GM21723 (cell line): ENCODE measurements around the gene CNTN5.
"Not testable (repeated sequence)": the region's sequence is repeated elsewhere in the genome, so short reads cannot be mapped to it uniquely, and the experiment has no call there.

ENCODE experiments used
- ATAC-seq: cut with Tn5 transposase; IDR thresholded peaks from one replicate; pipeline ENCODE4 v1.9.1; 2021; ENCODE audit warnings: mild to moderate bottlenecking, moderate library complexity; ENCODE audit not compliant: unreplicated experiment

Gene CNTN5

DNA sequence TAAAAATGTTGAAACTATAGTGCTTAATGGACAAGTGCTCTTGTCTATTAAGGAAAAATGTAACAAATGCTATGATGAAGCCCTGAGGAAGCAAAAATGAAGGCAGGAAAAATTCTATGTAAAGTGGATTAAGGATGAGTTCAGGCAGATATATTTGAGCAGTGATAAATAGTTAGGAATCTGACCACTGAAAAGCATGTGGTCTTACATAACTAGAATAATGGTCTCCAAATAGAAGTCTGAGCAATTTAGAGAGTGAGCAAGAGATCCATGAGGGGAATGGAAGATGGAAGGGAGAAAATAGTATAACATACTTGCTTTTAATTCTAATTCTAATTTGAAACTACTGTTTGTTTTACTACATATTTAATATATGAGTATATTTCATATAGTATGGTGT, 1155.7 kb downstream of the CNTN5 start:
- no peak for ATAC-seq

DNA sequence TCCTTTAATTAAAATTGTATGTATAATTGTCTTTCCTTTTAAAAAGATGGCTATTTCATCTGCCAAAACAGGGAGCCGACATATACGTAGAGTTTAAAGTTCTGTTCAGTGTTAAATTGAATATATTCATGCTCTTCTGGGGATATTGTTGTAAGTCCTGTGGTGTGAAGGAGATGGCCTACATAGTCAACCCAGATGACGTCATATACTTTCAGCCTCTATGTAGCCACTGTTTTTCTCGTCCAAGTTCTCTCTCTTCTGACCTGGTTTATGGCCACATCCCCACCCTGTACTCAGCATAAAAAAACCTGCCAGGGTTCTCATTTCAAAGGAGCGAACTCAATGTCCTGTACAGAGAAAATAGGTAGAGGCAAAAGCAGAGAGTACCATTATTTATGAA, 1156.9 kb downstream of the CNTN5 start:
- no peak for ATAC-seq

DNA sequence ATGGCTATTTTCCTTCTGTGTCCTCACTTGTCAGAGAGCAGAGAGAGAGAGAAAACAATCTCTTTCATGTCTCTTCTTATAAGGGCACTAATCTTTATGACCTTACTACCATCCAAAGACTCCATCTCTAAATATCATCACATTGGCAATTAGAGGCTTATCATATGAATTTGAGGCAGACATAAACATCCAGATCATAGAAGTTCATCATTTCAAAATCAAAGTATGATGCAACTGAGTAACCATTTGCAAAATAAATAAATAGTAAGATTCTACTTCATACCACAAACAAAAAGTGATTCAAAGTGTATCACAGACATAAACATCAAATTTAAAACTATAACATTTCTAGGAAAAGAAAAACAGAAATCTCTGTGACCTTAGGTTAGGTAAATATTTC, 1161.6 kb downstream of the CNTN5 start:
- no peak for ATAC-seq

DNA sequence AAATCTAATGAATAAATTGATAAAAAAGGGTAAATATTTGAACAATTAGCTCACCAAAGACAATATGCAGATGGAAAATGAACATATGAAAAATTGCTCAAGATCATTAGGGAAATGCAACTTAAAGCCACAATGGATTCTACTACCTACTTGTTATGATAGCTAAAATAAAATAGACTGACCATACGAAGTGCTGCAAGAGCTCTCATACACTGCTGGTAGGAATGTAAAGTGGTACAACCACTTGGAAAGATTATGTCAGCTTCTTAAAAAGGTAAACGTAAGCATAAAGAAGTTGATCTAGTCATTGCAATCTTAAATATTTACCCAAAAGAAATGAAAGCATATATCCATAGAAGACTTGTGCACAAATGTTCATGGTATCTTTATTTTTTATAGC, 1162.2 kb downstream of the CNTN5 start:
- no peak for ATAC-seq

DNA sequence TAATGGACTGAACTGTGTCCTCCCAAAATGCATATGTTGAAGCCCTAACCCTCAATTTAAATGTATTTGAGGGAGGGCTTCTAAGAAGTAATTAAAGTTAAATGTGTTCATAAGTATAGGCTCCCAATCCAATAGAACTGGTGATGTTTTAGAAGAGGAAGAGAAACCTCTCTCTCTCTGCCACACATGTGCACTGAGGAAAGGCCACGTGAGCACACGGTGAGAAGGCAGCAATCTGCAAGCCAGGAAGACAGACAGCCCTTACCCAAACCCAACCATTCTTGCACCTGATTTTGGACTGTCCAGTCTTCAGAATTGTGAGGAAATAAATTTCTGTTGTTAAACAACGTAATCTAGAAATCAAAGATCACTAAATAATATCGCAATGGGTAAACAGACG, 1164.8 kb downstream of the CNTN5 start:
- ATAC-seq = no peak

DNA sequence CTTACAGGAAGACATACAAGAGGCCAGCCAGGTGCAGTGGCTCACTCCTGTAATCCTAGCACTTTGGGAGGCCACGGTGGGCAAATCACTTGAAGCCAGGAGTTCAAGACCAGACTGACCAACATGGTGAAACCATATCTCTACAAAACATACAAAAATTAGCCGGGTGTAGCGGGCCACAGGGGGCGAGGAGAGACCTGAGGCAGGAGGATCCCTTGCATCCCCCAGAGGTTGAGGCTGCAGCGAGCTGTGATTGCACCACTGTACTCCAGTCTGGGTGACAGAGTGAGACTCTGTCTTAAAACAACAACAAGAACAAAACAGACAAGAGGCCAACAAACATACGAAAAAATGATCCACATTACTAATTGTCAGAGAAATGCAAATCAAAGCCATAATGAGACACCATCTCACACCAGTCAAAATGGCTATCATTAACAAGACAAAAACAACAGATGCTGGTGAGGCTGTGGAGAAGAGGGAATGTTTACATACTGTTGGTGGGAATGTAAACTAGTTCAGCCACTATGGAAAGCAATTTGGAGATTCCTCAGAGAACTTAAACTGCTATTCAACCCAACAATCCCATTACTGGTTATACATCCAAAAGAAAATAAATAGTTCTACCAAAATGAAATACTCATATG, 1167.5 kb downstream of the CNTN5 start:
- no peak for ATAC-seq

DNA sequence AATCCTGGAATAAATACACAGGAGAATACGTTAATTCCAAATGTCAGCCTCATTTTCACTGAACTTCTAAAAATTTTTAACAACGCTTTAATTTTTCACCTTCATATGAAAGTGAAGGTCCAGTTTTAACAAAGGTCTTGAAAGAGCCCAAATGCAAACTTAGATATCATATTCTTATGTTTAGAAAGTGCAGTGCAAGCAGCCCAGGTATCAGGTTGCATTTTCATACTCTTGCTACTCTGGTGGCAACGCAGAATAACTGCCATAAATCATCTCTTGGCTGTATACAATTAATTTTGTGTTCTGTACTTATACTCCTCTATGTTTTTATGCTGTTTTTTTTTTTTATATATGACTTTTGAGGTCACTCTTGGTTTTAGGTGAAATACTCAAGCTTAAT, 1169.6 kb downstream of the CNTN5 start:
- no peak for ATAC-seq

DNA sequence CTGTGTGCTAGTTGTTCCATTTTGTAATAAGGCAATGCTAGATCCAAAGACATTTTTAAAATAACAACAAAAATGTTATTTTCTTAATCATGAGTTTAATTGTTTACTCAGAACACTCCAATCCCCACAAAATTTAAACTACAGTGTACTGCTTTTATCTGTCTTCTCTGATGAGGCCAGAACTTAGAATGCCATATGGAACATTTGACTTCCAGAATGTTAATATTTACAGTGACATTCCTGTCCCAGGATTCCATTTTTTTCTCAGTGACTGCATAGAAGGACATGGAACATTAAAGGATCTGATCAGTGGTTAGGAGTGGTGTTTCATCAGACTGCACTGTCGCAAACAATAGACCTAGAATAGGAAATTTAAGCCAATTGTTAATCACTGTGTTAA, 1171.4 kb downstream of the CNTN5 start:
- no peak for ATAC-seq

DNA sequence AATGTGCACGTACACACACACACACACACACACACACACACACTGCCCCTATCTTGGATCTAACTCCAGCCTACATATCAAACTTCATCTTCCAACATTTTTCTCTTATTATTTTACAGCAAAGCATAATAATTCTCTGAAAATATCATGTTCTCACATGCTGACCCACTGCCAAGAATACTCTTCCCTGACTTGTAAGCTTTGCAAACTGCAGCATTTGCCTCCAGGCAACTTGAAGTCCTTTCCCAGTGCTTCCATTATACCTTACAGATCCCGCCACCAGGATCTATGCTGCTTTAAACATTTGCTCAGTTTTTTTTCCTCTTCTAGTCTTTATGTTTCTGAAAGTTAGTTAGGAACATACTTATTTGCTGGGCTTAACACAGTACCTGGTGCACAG, 1183.0 kb downstream of the CNTN5 start:
- no peak for ATAC-seq

DNA sequence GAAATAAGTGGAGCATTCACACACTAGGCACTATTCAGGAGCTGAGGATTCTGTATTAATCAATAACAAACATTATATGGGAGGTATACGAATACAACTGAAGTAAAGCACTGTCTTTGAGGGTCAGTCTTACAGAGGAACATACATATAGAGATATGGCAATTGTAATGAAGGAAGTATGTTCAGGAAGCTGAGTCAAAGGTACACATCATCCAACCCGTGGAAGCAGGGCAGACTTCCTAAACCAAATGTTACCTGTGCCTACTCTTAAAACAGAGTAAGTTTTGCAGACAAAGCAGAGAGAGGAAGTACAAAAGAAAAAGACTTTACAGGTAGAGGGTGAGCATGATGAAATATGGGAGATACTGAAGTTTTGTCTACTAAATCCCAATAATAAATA, 1185.2 kb downstream of the CNTN5 start:
- no peak for ATAC-seq

DNA sequence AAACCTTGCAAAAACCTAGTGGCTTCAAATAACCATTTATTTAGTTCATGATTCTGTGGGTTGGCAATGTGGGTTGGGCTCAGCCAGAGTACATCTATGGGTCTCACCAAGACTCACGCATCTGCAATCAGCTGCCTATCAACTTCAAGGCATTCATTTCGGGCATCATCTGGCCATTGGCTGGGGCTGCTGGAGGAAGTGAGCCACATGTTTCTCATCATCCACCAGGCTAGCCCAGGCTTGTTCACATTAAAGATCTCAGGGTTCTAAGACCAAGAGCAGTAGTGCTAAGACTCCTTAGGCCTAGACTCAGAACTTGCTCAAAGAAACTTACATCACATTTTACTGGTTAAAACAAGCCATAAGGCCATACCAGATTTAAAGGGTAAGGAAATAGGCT, 1187.5 kb downstream of the CNTN5 start:
- no peak for ATAC-seq

DNA sequence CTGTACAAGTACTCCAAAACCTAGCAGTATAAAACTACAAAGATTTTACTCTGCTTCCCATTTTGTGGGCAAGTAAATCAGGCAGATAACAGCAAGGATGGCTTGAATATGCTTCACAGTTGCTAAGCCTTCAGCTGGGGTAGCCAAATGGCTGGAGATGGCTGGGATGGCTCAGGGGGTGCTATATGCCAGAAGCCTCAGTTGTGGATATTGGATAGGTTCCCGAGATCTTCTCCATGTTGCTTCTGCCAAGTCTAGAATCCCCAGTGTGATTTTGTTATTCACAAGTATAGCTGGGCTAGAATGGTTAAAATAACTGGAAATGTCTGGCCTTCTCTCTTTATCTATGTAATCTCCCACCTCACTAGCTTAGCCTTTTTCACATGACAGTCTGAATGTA, 1194.0 kb downstream of the CNTN5 start:
- ATAC-seq = no peak

DNA sequence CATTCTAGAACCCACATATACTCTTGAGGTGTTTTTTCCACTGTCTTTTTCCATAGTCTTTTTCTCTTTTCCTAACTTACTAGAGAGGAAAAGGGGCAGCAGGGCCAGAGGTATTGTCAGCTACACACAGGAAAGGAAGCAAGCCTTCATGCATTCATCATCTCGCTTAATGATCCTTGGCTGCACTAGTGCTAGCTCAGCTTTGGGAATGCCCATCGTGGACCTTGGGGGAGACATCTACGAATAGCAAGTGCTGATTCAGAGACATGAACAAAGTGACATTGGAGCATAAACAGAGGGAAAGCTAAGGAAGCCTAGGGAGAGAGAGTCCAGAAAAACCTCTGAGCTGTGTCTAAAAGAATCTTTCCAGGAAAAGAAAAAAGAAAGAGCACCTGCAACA, 1200.1 kb downstream of the CNTN5 start:
- ATAC-seq = no peak

DNA sequence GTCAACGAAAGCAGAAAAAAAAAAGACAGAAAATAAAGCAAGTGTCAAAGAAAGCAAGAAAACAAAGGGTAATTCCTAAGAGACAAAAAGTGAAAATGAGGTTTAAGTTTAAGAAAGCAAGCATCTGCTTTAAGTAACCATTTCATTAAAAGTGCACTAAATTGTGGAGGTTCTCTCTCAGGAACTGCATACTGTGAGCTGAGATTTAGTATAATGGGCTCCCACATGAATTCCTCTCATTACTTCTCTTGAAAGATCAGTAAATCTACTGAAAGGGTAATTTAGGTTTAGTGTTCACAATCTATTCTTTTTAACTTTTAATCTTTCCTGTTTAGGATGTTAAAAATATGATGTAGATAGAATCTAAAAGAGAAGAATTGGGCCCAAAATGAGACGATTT, 1201.0 kb downstream of the CNTN5 start:
- no peak for ATAC-seq

DNA sequence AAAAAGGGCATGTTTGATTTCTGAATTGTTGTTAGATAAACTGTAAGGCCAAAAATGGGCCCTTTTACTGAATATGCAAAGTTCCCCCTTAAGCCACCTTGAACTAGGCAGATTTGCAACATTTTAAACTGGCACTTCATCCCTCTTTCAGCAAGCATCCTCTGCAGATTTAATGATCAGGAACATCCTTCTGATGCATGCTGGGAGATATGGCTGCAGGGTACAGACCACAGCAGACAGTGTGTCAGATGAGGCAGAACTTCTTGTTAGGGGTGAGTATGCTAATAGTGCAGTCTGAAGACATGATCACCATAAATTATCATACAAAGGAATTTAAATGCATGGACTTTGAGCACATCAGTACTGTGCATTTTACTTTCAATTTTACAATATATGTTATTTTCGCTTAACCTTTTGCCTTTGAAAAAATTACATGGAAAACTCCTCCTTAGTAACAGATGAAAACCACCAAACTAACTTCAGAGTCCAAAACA, 1203.8 kb downstream of the CNTN5 start:
- ATAC-seq = no peak

DNA sequence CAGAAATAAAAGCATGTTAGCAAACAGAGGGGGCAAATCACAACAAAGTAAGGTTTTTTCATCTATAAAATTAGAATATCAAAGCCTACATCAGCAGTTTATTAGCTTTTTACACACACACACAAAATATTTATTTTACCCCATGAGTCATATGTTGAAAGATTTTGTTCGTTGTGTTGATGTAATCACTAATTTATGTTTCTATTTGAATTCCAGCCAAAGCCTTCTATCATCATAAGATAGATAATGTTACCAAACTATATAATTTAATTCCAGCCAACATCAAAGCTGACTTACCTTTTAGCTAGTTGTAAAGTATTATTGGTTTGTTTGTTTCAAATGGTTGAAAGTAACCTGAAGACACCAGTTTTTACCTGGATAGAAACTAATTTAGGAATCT, 1208.3 kb downstream of the CNTN5 start:
- no peak for ATAC-seq

DNA sequence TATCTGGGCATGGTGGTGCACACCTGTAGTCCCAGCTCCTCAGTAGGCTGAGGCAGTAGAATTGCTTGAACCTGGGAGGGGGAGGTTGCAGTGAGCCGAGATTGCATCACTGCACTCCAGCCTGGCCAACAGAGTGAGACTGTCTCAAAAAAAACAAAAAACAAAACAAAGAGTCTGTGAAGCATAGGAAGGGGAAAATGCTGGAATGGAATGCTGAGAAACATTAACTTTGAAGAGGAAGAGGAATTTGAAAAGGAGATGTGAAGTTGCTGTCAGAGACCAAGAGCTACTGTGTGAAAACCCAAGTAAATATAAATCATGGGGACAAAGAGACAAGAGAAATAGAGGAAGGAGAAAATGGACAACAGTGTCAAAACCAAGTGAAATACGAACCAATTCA, 1211.3 kb downstream of the CNTN5 start:
- ATAC-seq = no peak

DNA sequence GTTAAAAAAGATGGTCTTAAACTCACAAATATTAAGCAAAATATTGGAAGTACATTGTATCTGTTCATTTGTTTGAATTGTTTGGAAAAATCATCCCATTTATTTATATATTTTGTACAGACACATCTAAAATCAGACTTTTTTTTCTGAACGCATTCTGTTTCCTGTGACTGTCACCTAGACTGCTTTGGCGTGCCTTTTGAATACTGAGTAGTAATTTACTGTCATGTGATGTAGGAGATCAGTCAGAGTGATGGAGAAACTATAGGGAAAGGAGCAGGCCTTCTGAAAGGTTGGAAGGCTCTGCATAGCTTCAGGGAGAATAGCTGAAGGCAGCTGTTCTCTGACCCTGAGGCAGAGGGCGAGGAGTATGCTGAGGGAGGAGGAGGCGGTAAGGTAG, 1214.3 kb downstream of the CNTN5 start:
- ATAC-seq = no peak

DNA sequence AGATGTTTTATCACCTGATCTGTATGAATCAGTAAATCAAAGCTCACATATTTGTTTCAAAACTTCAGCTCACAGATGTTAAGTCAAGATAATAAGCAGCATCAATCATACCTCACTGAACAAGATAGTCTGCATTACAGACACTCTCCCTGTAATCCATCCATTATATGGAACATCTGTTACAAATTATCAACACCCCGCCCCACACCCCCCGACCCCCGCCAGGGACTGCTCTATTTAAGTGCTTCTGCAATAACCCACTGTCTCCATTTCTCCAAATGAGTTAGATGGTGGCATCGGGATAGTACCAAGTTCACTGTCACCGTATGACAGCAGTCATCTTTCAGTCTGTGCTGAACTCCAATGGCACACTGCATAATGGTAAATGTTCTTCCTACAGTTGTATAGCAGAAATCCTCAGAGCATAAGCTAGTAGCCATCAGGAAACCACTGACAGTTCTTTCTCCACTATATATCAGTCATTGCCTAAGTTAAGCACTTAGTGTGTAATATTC, 1219.3 kb downstream of the CNTN5 start:
- ATAC-seq = no peak

DNA sequence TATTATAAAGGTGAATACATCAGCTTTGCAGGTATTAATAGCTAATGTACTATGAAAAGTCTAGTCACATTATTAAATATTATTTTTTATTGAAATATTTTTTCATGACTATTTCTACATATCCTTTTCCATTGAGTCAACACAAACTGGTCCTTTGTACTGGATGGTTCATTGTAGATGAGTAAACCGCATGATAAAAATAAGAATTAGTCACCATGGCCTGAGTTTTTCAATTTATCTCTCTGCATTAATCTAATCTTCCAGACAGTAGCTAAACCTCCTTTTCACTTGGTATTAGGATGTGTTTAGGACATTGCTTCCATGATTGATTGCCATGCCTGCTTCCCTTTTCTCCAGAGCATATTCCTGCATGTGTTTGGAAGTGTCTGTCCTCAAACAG, 1227.0 kb downstream of the CNTN5 start:
- ATAC-seq = no peak

DNA sequence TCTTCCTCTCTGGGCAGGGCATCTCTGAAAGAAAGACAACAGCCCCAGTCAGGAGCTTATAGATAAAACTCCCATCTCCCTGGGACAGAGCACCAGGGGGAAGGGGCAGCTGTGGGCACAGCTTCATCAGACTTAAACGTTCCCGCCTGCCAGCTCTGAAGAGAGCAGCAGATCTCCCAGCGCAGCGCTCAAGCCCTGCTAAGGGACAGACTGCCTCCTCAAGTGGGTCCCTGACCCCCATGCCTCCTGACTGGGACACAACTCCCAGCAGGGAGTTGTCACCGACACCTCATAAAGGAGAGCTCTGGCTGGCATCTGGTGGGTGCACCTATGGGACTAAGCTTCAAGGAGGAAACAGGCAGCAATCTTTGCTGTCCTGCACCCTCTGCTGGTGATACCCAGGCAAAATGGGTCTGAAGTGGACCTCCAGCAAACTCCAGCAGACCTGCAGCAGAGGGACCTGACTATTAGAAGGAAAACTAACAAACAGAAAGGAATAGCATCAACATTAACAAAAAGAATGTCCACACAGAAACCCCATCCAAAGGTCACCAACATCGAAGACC, 1236.6 kb downstream of the CNTN5 start:
- ATAC-seq = not testable (repeated sequence)

DNA sequence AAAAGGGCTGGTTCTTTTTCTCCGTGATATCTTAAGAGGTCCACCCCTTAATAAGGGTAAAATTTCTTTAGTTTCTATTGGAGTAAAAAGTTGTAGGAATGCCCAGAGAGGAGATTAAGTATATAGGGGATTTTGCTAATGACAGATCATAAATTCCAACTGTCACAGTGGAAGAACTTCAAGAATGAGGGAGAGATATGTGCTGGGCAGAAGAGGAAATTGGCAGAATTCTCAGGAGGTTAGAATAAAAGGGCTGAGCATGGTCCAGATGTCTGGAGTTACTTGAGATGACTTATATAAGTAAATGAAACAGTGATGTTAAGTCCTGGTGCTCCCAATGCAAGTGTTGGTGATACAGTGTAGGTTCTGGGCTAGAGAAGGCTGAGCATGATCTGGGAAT, 1248.8 kb downstream of the CNTN5 start:
- ATAC-seq = no peak
